ENCODE measurements around the gene CDHR2. TPM values are rescaled to one million over a fixed set of nuclear protein-coding genes. Genes with fewer than 3 reads are reported as not detected.

The CDHR2 gene
- total and polyA plus RNA-seq, 2 of the 13 experiments (the other 11 are each of a cell fraction or from before 2014, with no cell fraction given), result 17.9 to 20.9 TPM

DNA sequence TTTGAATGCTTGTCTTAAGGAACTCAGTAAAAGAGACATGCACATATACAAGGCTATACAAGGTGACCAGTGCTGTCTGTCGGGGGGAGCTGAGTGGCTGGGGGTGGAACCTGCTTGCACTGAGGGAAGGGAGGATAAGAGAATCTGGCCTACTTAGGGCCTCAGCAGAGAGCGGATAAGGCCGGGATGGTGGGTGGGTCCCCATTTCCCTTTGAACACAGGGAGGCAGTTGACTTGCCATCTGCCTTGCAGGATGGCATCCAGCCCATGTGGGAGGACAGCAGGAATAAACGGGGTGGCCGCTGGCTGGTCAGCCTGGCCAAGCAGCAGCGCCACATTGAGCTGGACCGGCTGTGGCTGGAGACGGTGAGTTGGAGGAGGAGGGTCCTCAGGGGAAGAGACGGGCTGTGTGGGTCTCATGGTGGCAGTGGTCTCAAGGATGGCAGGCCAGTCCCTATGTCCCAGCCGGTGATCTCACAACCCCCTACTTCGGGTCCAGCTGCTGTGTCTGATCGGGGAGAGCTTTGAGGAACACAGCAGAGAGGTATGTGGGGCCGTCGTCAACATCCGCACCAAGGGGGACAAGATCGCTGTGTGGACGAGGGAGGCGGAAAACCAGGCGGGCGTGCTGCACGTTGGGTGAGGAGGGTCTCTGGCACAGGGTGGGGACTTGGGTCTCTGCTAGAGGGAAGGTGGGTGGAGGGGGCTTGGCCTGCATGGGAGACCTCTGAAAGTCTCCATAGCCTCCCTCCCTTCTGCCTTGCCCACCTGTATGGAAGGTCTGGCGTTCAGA, 95.9 kb downstream of the CDHR2 start:
- Histone ChIP-seq H3K36me3 (replicated peaks in 1 of 2; ENCODE audit: control insufficient read depth in 1 of 2, insufficient read depth in 2 of 2, low read length in 2 of 2) (no peaks in the 10 kb centered on the region), H3K79me2 (ENCODE audit: insufficient read depth, low read length) (no peaks in the 10 kb centered on the region), H3K27ac (ENCODE audit: extremely low read length, insufficient read depth, low read length) (no peak overlapping the region), H3K4me1 (ENCODE audit: insufficient read depth, low read length) (peaks cover 21% of the 10 kb centered on the region), H3K9me3 (ENCODE audit: low read length) (no peaks in the 10 kb centered on the region), H3K4me3 (replicated peaks in 1 of 3; ENCODE audit: insufficient read depth in 1 of 3, low read depth in 2 of 3, low read length in 3 of 3) (no peak overlapping the region), H2AFZ (ENCODE audit: low read length) (no peak overlapping the region), H3K4me2 (ENCODE audit: low read depth, low read length) (no peak overlapping the region), H3K27me3 (ENCODE audit: control insufficient read depth in 1 of 2, insufficient read depth in 2 of 2, low read length in 2 of 2) (peaks cover 9 to 39% of the 10 kb centered on the region in 2 experiments; a peak in 4 of 5 replicates), H3K9ac (ENCODE audit: insufficient read depth, low read depth, low read length) (no peak overlapping the region), H4K20me1 (ENCODE audit: insufficient read depth, low read length) (no peaks in the 10 kb centered on the region)
- ChIA-PET POLR2A (no interaction called here), CTCF (ENCODE audit: low intra/inter-chr PET ratio, low total read pairs) (no interaction called here)
- BruUV-seq (replicated peaks), result no TSS peak
- WGBS (ENCODE audit: low lambda C conversion rate), result 58% methylated on average over 22 of the region's 22 CpGs
- DNase-seq (ENCODE audit: low spot score) (no peak), FAIRE-seq (no peak), ATAC-seq (no peak)
- intact Hi-C loops (cut with micrococcal nuclease; ENCODE audit: unreplicated experiment) (no loop called here), in situ Hi-C loops (cut with HindIII; ENCODE audit: extremely low pct_ligation_motif_present, low pct_unique_long_range_greater_than_20kb) (no loop called here)
- TF ChIP-seq, protein P1, sequence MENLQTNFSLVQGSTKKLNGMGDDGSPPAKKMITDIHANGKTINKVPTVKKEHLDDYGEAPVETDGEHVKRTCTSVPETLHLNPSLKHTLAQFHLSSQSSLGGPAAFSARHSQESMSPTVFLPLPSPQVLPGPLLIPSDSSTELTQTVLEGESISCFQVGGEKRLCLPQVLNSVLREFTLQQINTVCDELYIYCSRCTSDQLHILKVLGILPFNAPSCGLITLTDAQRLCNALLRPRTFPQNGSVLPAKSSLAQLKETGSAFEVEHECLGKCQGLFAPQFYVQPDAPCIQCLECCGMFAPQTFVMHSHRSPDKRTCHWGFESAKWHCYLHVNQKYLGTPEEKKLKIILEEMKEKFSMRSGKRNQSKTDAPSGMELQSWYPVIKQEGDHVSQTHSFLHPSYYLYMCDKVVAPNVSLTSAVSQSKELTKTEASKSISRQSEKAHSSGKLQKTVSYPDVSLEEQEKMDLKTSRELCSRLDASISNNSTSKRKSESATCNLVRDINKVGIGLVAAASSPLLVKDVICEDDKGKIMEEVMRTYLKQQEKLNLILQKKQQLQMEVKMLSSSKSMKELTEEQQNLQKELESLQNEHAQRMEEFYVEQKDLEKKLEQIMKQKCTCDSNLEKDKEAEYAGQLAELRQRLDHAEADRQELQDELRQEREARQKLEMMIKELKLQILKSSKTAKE (CRISPR knock-in tag; IDR thresholded peaks at IDR 0.05; ENCODE audit: borderline replicate concordance), result no peak
- TF ChIP-seq HDAC6 (IDR thresholded peaks at IDR 0.05; ENCODE audit: low read depth, low read length) (no peak), PTBP1 (IDR thresholded peaks at IDR 0.05; ENCODE audit: low read depth, low read length, poor library complexity, severe bottlenecking) (no peak), ZSCAN21 (CRISPR knock-in tag; IDR thresholded peaks at IDR 0.05; ENCODE audit: borderline replicate concordance) (no peak), ZC3H13 (CRISPR knock-in tag; IDR thresholded peaks at IDR 0.05) (no peak), ZNF383 (CRISPR knock-in tag; IDR thresholded peaks at IDR 0.05; ENCODE audit: borderline replicate concordance) (no peak), TOPORS (CRISPR knock-in tag; IDR thresholded peaks at IDR 0.05) (no peak), NFKB2 (CRISPR knock-in tag; IDR thresholded peaks at IDR 0.05; ENCODE audit: borderline replicate concordance) (no peak), HDAC1 (CRISPR knock-in tag; IDR thresholded peaks at IDR 0.05) (no peak), FOXO1 (CRISPR knock-in tag; IDR thresholded peaks at IDR 0.05) (no peak), NONO (IDR thresholded peaks at IDR 0.05) (no peak), NONO (CRISPR knock-in tag; conservative IDR thresholded peaks at IDR 0.05) (no peak)
- TF ChIP-seq, protein P2, sequence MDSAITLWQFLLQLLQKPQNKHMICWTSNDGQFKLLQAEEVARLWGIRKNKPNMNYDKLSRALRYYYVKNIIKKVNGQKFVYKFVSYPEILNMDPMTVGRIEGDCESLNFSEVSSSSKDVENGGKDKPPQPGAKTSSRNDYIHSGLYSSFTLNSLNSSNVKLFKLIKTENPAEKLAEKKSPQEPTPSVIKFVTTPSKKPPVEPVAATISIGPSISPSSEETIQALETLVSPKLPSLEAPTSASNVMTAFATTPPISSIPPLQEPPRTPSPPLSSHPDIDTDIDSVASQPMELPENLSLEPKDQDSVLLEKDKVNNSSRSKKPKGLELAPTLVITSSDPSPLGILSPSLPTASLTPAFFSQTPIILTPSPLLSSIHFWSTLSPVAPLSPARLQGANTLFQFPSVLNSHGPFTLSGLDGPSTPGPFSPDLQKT (CRISPR knock-in tag; IDR thresholded peaks at IDR 0.05; ENCODE audit: borderline replicate concordance), result no peak
- TF ChIP-seq, protein P3, sequence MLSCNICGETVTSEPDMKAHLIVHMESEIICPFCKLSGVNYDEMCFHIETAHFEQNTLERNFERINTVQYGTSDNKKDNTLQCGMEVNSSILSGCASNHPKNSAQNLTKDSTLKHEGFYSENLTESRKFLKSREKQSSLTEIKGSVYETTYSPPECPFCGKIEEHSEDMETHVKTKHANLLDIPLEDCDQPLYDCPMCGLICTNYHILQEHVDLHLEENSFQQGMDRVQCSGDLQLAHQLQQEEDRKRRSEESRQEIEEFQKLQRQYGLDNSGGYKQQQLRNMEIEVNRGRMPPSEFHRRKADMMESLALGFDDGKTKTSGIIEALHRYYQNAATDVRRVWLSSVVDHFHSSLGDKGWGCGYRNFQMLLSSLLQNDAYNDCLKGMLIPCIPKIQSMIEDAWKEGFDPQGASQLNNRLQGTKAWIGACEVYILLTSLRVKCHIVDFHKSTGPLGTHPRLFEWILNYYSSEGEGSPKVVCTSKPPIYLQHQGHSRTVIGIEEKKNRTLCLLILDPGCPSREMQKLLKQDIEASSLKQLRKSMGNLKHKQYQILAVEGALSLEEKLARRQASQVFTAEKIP (CRISPR knock-in tag; IDR thresholded peaks at IDR 0.05; ENCODE audit: borderline replicate concordance), result no peak
- TF ChIP-seq, protein P4, sequence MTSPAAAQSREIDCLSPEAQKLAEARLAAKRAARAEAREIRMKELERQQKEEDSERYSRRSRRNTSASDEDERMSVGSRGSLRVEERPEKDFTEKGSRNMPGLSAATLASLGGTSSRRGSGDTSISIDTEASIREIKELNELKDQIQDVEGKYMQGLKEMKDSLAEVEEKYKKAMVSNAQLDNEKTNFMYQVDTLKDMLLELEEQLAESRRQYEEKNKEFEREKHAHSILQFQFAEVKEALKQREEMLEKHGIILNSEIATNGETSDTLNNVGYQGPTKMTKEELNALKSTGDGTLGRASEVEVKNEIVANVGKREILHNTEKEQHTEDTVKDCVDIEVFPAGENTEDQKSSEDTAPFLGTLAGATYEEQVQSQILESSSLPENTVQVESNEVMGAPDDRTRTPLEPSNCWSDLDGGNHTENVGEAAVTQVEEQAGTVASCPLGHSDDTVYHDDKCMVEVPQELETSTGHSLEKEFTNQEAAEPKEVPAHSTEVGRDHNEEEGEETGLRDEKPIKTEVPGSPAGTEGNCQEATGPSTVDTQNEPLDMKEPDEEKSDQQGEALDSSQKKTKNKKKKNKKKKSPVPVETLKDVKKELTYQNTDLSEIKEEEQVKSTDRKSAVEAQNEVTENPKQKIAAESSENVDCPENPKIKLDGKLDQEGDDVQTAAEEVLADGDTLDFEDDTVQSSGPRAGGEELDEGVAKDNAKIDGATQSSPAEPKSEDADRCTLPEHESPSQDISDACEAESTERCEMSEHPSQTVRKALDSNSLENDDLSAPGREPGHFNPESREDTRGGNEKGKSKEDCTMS (CRISPR knock-in tag; conservative IDR thresholded peaks at IDR 0.05), result no peak

Measured in HepG2 (cell line).